ENCODE measurements around the gene YIF1B.

Gene YIF1B

DNA sequence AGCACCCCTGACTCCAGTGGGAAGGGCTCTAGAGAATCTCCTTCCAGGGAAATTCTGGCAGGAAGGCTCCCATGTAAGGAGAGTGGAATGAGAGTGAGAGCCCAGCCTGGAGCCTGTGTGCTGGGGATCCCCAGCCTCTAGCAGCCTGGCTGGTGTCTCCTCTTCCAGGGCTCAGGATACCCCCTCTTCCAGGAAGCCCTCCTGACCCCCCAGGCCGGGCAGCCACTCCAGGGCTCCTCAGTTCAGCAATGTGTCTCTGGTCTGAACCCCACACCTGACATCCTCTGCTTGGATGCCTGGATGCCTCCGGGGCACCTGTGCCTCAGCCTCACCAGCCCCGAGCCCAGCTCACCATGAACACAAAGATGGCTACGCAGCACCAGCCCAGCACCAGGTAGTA lies 8.7 kb downstream of the YIF1B start:
- TF ChIP-seq, protein P1, sequence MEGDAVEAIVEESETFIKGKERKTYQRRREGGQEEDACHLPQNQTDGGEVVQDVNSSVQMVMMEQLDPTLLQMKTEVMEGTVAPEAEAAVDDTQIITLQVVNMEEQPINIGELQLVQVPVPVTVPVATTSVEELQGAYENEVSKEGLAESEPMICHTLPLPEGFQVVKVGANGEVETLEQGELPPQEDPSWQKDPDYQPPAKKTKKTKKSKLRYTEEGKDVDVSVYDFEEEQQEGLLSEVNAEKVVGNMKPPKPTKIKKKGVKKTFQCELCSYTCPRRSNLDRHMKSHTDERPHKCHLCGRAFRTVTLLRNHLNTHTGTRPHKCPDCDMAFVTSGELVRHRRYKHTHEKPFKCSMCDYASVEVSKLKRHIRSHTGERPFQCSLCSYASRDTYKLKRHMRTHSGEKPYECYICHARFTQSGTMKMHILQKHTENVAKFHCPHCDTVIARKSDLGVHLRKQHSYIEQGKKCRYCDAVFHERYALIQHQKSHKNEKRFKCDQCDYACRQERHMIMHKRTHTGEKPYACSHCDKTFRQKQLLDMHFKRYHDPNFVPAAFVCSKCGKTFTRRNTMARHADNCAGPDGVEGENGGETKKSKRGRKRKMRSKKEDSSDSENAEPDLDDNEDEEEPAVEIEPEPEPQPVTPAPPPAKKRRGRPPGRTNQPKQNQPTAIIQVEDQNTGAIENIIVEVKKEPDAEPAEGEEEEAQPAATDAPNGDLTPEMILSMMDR (IDR thresholded peaks at IDR 0.05): no peak
- peaks cover 23 to 65% (median 27%) of the 10 kb centered on the region in 3 donors for H3K36me3 ChIP-seq
- no peaks in the 10 kb centered on the region for H3K27me3 ChIP-seq
- no peak overlapping the region for H3K27ac ChIP-seq
- intact Hi-C loops (cut with DNase I; ENCODE audit: low total_unique reads): no loop called here
- DNase-seq: no peak
- H3K4me3 ChIP-seq: no peak overlapping the region
- H3K9me3 ChIP-seq: no peaks in the 10 kb centered on the region
- H3K4me1 ChIP-seq: no peaks in the 10 kb centered on the region

DNA sequence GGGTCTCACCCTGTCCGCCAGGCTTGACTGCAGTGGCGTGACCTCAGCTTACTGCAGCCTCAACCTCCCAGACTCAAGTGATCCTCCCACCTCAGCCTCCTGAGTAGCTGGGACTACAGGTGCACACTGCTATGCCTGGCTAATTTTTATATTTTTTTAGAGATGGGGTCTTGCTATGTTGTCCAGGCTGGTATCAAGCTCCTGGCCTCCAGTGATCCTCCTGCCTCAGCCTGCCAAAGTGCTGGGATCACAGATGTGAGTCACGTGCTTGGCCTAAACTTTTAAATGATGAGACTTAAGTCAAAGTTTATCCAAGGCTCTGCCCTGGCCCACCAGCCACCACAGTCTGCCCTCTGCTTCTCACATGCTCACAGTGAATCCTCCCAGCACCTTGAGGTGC lies 9.5 kb downstream of the YIF1B start:
- peaks cover 23 to 65% (median 27%) of the 10 kb centered on the region in 3 donors for H3K36me3 ChIP-seq
- no peak overlapping the region for H3K27ac ChIP-seq
- TF ChIP-seq, protein P1 (IDR thresholded peaks at IDR 0.05): no peak
- DNase-seq: no peak
- intact Hi-C loops (cut with DNase I; ENCODE audit: low total_unique reads): no loop called here
- no peaks in the 10 kb centered on the region for H3K27me3 ChIP-seq
- H3K4me1 ChIP-seq: no peaks in the 10 kb centered on the region
- H3K4me3 ChIP-seq: no peak overlapping the region
- no peaks in the 10 kb centered on the region for H3K9me3 ChIP-seq

DNA sequence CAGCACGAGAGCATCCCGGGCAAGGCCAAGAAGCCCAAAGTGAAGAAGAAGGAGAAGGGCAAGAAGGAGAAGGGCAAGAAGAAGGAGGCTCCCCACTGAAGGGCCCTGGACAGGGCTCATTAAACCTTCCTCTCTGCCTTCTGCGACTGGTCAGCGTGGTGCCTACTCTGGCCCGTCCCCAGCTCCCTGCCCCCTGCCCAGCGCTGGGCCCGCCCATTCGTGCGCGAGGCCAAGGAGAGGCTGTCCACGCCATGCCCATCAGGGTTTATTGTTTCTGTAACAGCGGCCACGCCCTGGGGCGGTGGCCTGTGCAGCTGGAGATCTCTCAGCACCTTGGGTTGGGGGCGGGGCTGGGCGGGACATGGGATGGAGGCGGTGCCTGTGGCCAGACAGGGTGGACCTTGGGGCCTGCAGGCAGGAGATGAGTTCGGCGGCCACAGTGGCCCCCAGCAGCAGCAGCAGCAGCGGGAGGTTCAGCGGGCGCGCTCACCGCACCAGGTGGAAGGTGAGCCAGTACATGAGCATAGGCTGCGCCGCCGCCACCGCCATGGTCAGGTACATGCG lies 10.8 kb downstream of the YIF1B start:
- H3K36me3 ChIP-seq: peaks cover 23 to 61% (median 27%) of the 10 kb centered on the region in 3 donors
- DNase-seq: no peak
- H3K27me3 ChIP-seq: no peaks in the 10 kb centered on the region
- no peaks in the 10 kb centered on the region for H3K4me1 ChIP-seq
- intact Hi-C loops (cut with DNase I; ENCODE audit: low total_unique reads): no loop called here
- TF ChIP-seq, protein P1 (IDR thresholded peaks at IDR 0.05): no peak
- no peak overlapping the region for H3K27ac ChIP-seq
- no peaks in the 10 kb centered on the region for H3K9me3 ChIP-seq
- H3K4me3 ChIP-seq: no peak overlapping the region

DNA sequence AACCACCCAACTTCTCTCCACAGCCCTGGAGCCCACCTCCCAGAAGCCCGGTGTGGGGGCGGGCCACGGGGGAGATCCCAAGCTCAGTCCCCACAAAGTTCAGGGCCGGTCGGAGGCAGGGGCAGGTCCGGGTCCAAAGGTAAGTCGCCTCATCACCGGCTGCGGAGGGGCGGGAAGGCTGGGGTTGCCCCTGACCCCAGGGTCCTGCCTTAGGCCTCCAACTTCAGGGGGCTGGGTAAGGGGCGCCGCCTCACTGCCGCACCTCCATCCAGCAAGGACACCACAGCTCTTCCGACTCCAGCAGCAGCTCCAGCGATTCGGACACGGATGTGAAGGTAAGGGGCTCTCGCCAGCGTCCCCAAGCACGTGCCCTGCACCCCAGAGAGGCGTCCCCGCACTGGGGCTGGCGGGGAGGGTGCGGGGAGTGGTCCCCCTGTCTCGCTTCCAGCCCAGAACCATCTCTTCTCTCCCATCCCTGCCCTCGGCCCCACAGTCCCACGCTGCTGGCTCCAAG lies 11.3 kb downstream of the YIF1B start:
- no peak overlapping the region for H3K27ac ChIP-seq
- H3K4me3 ChIP-seq: no peak overlapping the region
- no peaks in the 10 kb centered on the region for H3K4me1 ChIP-seq
- TF ChIP-seq, protein P1 (IDR thresholded peaks at IDR 0.05): no peak
- H3K36me3 ChIP-seq: peaks cover 22 to 58% (median 27%) of the 10 kb centered on the region in 3 donors
- no peaks in the 10 kb centered on the region for H3K9me3 ChIP-seq
- DNase-seq: no peak
- intact Hi-C loops (cut with DNase I; ENCODE audit: low total_unique reads): no loop called here
- H3K27me3 ChIP-seq: no peaks in the 10 kb centered on the region

DNA sequence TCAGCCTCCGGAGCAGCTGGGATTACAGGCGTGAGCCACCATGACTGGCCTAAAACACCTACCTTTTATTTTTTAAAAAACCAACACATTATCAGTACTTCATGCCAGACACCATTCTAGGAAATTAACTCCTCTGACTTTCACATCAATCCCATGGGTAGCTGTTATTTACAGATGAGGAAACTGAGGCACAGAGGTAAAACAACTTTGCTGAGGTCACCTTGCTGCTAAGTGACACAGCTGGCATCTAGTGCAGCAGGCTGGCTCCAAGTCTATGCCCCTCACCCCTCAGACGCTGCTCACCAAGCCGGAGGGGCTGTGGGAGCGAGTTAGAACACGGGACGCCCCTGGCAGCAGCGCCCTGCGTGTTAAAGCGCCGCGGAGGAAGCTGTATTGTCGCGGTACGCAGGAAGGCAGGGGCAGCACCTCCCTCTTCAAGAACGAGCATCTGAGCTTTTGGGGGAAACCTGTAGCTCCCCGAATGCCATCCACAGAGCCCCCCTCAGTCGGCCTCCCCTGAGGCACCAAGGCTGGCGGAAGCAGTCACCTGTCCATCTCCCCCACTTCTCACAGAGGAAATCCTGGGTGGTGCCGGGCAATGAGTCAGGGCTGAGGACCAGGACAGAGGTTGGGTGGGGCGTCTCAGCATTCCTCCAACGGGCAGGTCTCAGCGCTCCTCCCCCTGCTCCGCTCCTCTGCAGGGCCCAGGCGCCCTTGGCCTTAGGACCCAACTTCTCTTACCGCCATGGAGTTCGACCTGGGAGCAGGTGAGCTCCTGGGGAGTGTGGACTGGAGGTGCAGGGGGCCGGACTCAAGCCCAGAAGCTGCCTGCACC lies 12.0 kb downstream of the YIF1B start, which contains the start of gene C19orf33:
Gene C19orf33, plus strand, starts transcription at position 735 of the 835 bp plus-strand sequence. Its CDS starts 11 bp downstream, at position 746.
- TF ChIP-seq, protein P1 (IDR thresholded peaks at IDR 0.05): no peak
- no peak within 1 kb of the TSS for H3K27ac ChIP-seq
- H3K9me3 ChIP-seq: no peaks in the 10 kb centered on the region
- peaks cover 16 to 51% (median 23%) of the 10 kb centered on the region in 3 donors for H3K36me3 ChIP-seq
- H3K4me3 ChIP-seq: no peak within 1 kb of the TSS
- DNase-seq: no peak
- no peaks in the 10 kb centered on the region for H3K27me3 ChIP-seq
- H3K4me1 ChIP-seq: no peaks in the 10 kb centered on the region
- intact Hi-C loops (cut with DNase I; ENCODE audit: low total_unique reads): no loop called here

All from tibial artery (tissue), 4 donors.